GM10266 (cell line): ENCODE measurements around the gene PRSS33.

Experiments used
- DNase-seq: peaks from one replicate; pipeline ENCODE4 v3.0.0; 2012; ENCODE audit errors: extremely low spot score
- CTCF ChIP-seq: IDR thresholded peaks from 2 replicates; pipeline ENCODE4 v1.5.1; 2012; ENCODE audit warnings: mild to moderate bottlenecking, low read depth; ENCODE audit not compliant: control insufficient read depth, insufficient read depth; ENCODE audit errors: missing control alignments

Gene PRSS33

GRCh38 chr16:2752850-2753732 lies 34.3 kb downstream of the PRSS33 start:
- no peak for TF ChIP-seq CTCF
- DNase-seq, result peak; percentile 91

- peak; percentile 97 for DNase-seq
- TF ChIP-seq CTCF, result no peak
Observed at GRCh38 chr16:2752035-2752849, 35.1 kb downstream of the PRSS33 start, which contains the start of gene SRRM2. Gene SRRM2 (plus strand): TSS chr16:2752638. CDS start chr16:2756365, 3,727 bp downstream.

- TF ChIP-seq CTCF, result no peak
- peak; percentile 85 for DNase-seq
Observed at GRCh38 chr16:2751577-2752034, 35.8 kb downstream of the PRSS33 start.

GRCh38 chr16:2749936-2750335 lies 37.4 kb downstream of the PRSS33 start:
- DNase-seq, result no peak
- TF ChIP-seq CTCF, result no peak

GRCh38 chr16:2749476-2749875 lies 37.9 kb downstream of the PRSS33 start:
- no peak for DNase-seq
- no peak for TF ChIP-seq CTCF

GRCh38 chr16:2748757-2749455 lies 38.5 kb downstream of the PRSS33 start:
- DNase-seq, result no peak
- no peak for TF ChIP-seq CTCF

GRCh38 chr16:2745961-2746360 lies 41.4 kb downstream of the PRSS33 start:
- TF ChIP-seq CTCF, result no peak
- DNase-seq, result no peak
